Endodermal cell (in vitro differentiated cells): ENCODE measurements around the gene DPP4. TPM values are rescaled to one million over a fixed set of nuclear protein-coding genes. Genes with fewer than 3 reads are reported as not detected.
"Not testable (repeated sequence)": the region's sequence is repeated elsewhere in the genome, so short reads cannot be mapped to it uniquely, and the experiment has no call there.

Experiments
- DNase-seq: peaks from one replicate; pipeline ENCODE4 v3.0.0-alpha.2; 2017
- H3K27ac ChIP-seq: 2 replicates; pipeline ENCODE4 v1.5.1; 2013; ENCODE audit warnings: mild to moderate bottlenecking, low read depth, low read length, moderate library complexity
- H3K27me3 ChIP-seq: 2 replicates; pipeline ENCODE4 v1.6.1; 2013; ENCODE audit warnings: mild to moderate bottlenecking, low read length, moderate library complexity; ENCODE audit not compliant: insufficient read depth, control insufficient read depth, poor library complexity, severe bottlenecking
- H3K36me3 ChIP-seq: 2 replicates; pipeline ENCODE4 v1.7.0; 2013; ENCODE audit warnings: mild to moderate bottlenecking, low read length, moderate library complexity; ENCODE audit not compliant: control insufficient read depth, insufficient read depth
- H3K4me1 ChIP-seq: one replicate; pipeline ENCODE4 v1.7.0; 2013; ENCODE audit warnings: low read length; ENCODE audit not compliant: control insufficient read depth, insufficient read depth
- H3K4me3 ChIP-seq: 2 replicates; pipeline ENCODE4 v1.5.1; 2013; ENCODE audit warnings: mild to moderate bottlenecking, low read length, moderate library complexity
- H3K9ac ChIP-seq: 2 replicates; pipeline ENCODE4 v1.6.1; 2013; ENCODE audit warnings: mild to moderate bottlenecking, low read length, moderate library complexity; ENCODE audit not compliant: poor library complexity, severe bottlenecking; ENCODE audit errors: extremely low read depth
- H3K9me3 ChIP-seq: 2 replicates; pipeline ENCODE4 v1.6.1; 2013; ENCODE audit warnings: mild to moderate bottlenecking, low read length, moderate library complexity; ENCODE audit not compliant: control insufficient read depth
- H3K27ac Mint-ChIP-seq: 2 replicates; pipeline ENCODE4 v1.8.0; 2020; ENCODE audit warnings: mixed read lengths
- H3K27me3 Mint-ChIP-seq: 2 replicates; pipeline ENCODE4 v1.8.0; 2021; ENCODE audit warnings: mild to moderate bottlenecking, mixed read lengths; ENCODE audit not compliant: insufficient read depth
- H3K36me3 Mint-ChIP-seq: 2 replicates; pipeline ENCODE4 v1.8.0; 2020; ENCODE audit warnings: low read depth, mixed read lengths
- H3K4me1 Mint-ChIP-seq: 2 replicates; pipeline ENCODE4 v1.8.0; 2020; ENCODE audit warnings: mixed read lengths
- H3K4me3 Mint-ChIP-seq: 2 replicates; pipeline ENCODE4 v1.8.0; 2020; ENCODE audit warnings: mild to moderate bottlenecking, moderate library complexity, mixed read lengths
- H3K9me3 Mint-ChIP-seq: 2 replicates; pipeline ENCODE4 v1.8.0; 2020; ENCODE audit warnings: mild to moderate bottlenecking, mixed read lengths
- CTCF ChIP-seq: fragments of 200-600 bp; sonication (generic); conservative IDR thresholded peaks from 2 replicates; pipeline ENCODE4 v1.5.0; 2021; ENCODE audit warnings: antibody characterized with exemption, mild to moderate bottlenecking
- WGBS, 2 experiments: methylation state at CpG; one replicate each; pipeline versions ENCODE4 v1.1.5 to v1.1.7; 2013; ENCODE audit warnings: missing lambda C conversion rate in 2 of 2, mixed read lengths in 1 of 2; ENCODE audit not compliant: insufficient coverage in 1 of 2, insufficient read length in 1 of 2; 5-methylcytosine and 5-hydroxymethylcytosine counted together
- total RNA-seq, 2 donors: library from RNA; stranded (reverse); fragmentation: NEBNext Ultra II Directional in 1 of 2; extraction: Animal tissue kit (Norgen Biotek cat#: 25700) in 1 of 2; gene quantifications; 2 replicates in 1 of 2; 3 replicates in 1 of 2; pipeline ENCODE4 v1.2.1, GENCODE V29; 2021

DPP4 gene
- total RNA-seq, 2 donors from 2014 or later = 0.46 to 1.2 TPM

- no peaks in the 10 kb centered on the region for H3K4me1 Mint-ChIP-seq
- Histone ChIP-seq H3K4me3 (no peak overlapping the region), H3K27me3 (no peaks in the 10 kb centered on the region), H3K9ac (no peak overlapping the region), H3K27ac (no peak overlapping the region), H3K4me1 (no peaks in the 10 kb centered on the region), H3K36me3 (no peaks in the 10 kb centered on the region), H3K9me3 (no peaks in the 10 kb centered on the region)
- H3K4me3 Mint-ChIP-seq = no peak overlapping the region
- no peak for DNase-seq
- H3K9me3 Mint-ChIP-seq = no peaks in the 10 kb centered on the region
- no peaks in the 10 kb centered on the region for H3K36me3 Mint-ChIP-seq
- TF ChIP-seq CTCF = no peak
- no peak overlapping the region for H3K27ac Mint-ChIP-seq
- H3K27me3 Mint-ChIP-seq = no peaks in the 10 kb centered on the region
Measured at GRCh38 chr2:161955211-161955610, 118.8 kb downstream of the DPP4 start.

GRCh38 chr2:161954103-161954502, 119.9 kb downstream of the DPP4 start:
- H3K4me1 Mint-ChIP-seq = no peaks in the 10 kb centered on the region
- H3K9me3 Mint-ChIP-seq = no peaks in the 10 kb centered on the region
- Histone ChIP-seq H3K36me3 (no peaks in the 10 kb centered on the region), H3K27ac (no peak overlapping the region), H3K9me3 (no peaks in the 10 kb centered on the region), H3K9ac (no peak overlapping the region), H3K4me1 (no peaks in the 10 kb centered on the region), H3K4me3 (no peak overlapping the region), H3K27me3 (no peaks in the 10 kb centered on the region)
- no peaks in the 10 kb centered on the region for H3K27me3 Mint-ChIP-seq
- DNase-seq = no peak
- no peak for TF ChIP-seq CTCF
- no peaks in the 10 kb centered on the region for H3K36me3 Mint-ChIP-seq
- H3K27ac Mint-ChIP-seq = no peak overlapping the region
- H3K4me3 Mint-ChIP-seq = no peak overlapping the region

- H3K27me3 ChIP-seq, H3K9ac ChIP-seq, H3K9me3 Mint-ChIP-seq, DNase-seq, H3K36me3 ChIP-seq, H3K4me3 Mint-ChIP-seq, H3K36me3 Mint-ChIP-seq, H3K4me3 ChIP-seq, H3K27me3 Mint-ChIP-seq, H3K9me3 ChIP-seq, H3K27ac Mint-ChIP-seq, H3K4me1 Mint-ChIP-seq, H3K4me1 ChIP-seq, H3K27ac ChIP-seq: not testable (repeated sequence)
- 84 to 92% methylated on average over 5 to 9 of the region's 9 CpGs for WGBS, 2 experiments
Measured at GRCh38 chr2:161953367-161953766, 120.6 kb downstream of the DPP4 start.

- no peak overlapping the region for H3K27ac ChIP-seq
- H3K27me3 ChIP-seq = no peaks in the 10 kb centered on the region
- H3K36me3 ChIP-seq = no peaks in the 10 kb centered on the region
- H3K9me3 Mint-ChIP-seq = no peaks in the 10 kb centered on the region
- WGBS, 2 experiments = 75 to 88% methylated on average over 3 of the region's 4 CpGs
- TF ChIP-seq CTCF = no peak
- no peak overlapping the region for H3K9ac ChIP-seq
- H3K4me3 Mint-ChIP-seq = no peak overlapping the region
- no peak for DNase-seq
- no peaks in the 10 kb centered on the region for H3K27me3 Mint-ChIP-seq
- no peaks in the 10 kb centered on the region for H3K4me1 Mint-ChIP-seq
- no peak overlapping the region for H3K27ac Mint-ChIP-seq
- no peaks in the 10 kb centered on the region for H3K4me1 ChIP-seq
- H3K4me3 ChIP-seq = no peak overlapping the region
- H3K36me3 Mint-ChIP-seq = no peaks in the 10 kb centered on the region
- H3K9me3 ChIP-seq = no peaks in the 10 kb centered on the region
Measured at GRCh38 chr2:161952783-161953191, 121.2 kb downstream of the DPP4 start.
